GM12875 (cell line): Measurements from ENCODE around the gene ARID1B.

Experiments used
- H3K4me3 ChIP-seq: one replicate; pipeline ENCODE4 v1.5.1; 2011; ENCODE audit warnings: low read depth, low read length, control low read depth
- CTCF ChIP-seq: IDR thresholded peaks from 2 replicates; pipeline ENCODE4 v1.5.1; 2011; ENCODE audit warnings: low read depth, mild to moderate bottlenecking, control low read depth, inconsistent platforms, low read length, moderate library complexity, borderline replicate concordance; ENCODE audit not compliant: insufficient read depth

ARID1B gene

DNA sequence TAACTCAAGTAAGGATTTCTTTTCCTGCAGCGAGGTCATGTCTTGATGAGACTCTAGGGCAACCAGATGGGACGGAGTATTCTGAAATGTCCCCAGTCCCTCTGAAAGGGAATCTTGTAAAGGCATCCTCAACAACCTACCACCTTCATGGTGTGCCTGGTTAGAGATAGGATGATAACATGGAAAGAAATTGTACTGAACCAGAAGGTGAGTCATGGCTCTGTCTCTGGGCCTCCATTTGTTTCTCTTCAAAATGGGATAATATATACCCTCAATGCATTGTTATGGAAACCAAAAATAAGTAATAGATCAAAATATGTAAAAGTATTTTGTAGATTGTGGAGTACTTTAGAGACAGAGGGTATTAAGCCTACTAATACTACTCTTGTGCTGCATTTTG lies 219.1 kb downstream of the ARID1B start:
- no peak overlapping the region for H3K4me3 ChIP-seq
- TF ChIP-seq CTCF, result no peak

DNA sequence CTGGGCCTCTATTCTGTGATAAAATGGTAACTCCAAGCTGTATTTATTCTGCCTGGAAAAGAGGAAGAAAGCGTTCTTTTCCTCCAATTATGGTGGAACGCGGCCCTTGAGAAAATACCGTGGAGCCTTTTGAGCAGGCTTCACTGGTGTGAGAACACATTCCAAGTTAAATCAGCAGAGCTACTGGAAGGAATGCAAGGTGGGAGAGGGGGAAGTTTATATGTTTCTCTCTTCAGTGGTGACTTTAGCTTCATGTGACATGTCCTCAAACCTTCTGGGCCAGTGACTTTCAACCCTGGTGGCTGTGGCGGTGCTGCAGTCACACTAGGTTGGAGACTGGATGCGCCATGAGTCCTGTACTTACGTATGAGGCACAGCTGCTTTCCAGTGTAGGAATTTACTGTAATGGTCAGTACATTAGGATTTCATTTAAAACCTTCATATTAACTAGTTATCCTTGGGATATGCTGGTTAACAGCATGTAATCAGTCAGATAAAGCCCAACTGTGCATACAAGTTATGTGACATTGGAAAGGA lies 221.7 kb downstream of the ARID1B start:
- H3K4me3 ChIP-seq, result no peak overlapping the region
- TF ChIP-seq CTCF, result no peak

GRCh38 chr6:156999762-157000161 lies 222.6 kb downstream of the ARID1B start:
- TF ChIP-seq CTCF, result no peak
- no peak overlapping the region for H3K4me3 ChIP-seq

GRCh38 chr6:157001716-157002115 lies 224.5 kb downstream of the ARID1B start:
- no peak for TF ChIP-seq CTCF
- no peak overlapping the region for H3K4me3 ChIP-seq

GRCh38 chr6:157002774-157003173 lies 225.6 kb downstream of the ARID1B start:
- no peak overlapping the region for H3K4me3 ChIP-seq
- TF ChIP-seq CTCF, result no peak

GRCh38 chr6:157005940-157006339 lies 228.8 kb downstream of the ARID1B start:
- TF ChIP-seq CTCF, result no peak
- H3K4me3 ChIP-seq, result no peak overlapping the region

GRCh38 chr6:157008568-157008967 lies 231.4 kb downstream of the ARID1B start:
- H3K4me3 ChIP-seq, result no peak overlapping the region
- TF ChIP-seq CTCF, result no peak
